HepG2 (cell line): ENCODE measurements around the gene UBE2N.

Experiments
- CERS6 ChIP-seq: sonication (generic); formaldehyde crosslinking; IDR thresholded peaks from 2 replicates; pipeline ENCODE4 v1.5.0; 2020; ENCODE audit warnings: missing genetic modification reagents
- MBD4 ChIP-seq: IDR thresholded peaks from 2 replicates; pipeline ENCODE4 v1.6.1; 2012; ENCODE audit warnings: low read length, inconsistent platforms, borderline replicate concordance
- NR2C2 ChIP-seq: sonication (generic); formaldehyde crosslinking; IDR thresholded peaks from 2 replicates; pipeline ENCODE4 v1.4.0; 2020; ENCODE audit warnings: missing genetic modification reagents, mild to moderate bottlenecking, moderate library complexity, borderline replicate concordance
- TFE3 ChIP-seq: IDR thresholded peaks from 2 replicates; pipeline ENCODE4 v1.6.1; 2016
- ZNF792 ChIP-seq: IDR thresholded peaks from 2 replicates; pipeline ENCODE4 v1.6.1; 2016

- TF ChIP-seq CERS6 = no peak
- TF ChIP-seq TFE3 (CRISPR knock-in tag) = no peak
- TF ChIP-seq NR2C2 (CRISPR knock-in tag) = no peak
- TF ChIP-seq MBD4 = no peak
- no peak for TF ChIP-seq ZNF792
These were observed 54.0 kb downstream of the UBE2N start for GRCh38 chr12:93387780-93388179.
